NCI-H82 treated with DMSO at 0.1 percent for 48 hours (cell line): ENCODE measurements around the gene CDH16.
"Not testable (repeated sequence)": the region's sequence is repeated elsewhere in the genome, so short reads cannot be mapped to it uniquely, and the experiment has no call there.

ENCODE experiments used
- DNase-seq: peaks from one replicate; lab custom pipeline; 2025; ENCODE audit not compliant: unreplicated experiment; lab: John Stamatoyannopoulos, UW

Gene CDH16, protein sequence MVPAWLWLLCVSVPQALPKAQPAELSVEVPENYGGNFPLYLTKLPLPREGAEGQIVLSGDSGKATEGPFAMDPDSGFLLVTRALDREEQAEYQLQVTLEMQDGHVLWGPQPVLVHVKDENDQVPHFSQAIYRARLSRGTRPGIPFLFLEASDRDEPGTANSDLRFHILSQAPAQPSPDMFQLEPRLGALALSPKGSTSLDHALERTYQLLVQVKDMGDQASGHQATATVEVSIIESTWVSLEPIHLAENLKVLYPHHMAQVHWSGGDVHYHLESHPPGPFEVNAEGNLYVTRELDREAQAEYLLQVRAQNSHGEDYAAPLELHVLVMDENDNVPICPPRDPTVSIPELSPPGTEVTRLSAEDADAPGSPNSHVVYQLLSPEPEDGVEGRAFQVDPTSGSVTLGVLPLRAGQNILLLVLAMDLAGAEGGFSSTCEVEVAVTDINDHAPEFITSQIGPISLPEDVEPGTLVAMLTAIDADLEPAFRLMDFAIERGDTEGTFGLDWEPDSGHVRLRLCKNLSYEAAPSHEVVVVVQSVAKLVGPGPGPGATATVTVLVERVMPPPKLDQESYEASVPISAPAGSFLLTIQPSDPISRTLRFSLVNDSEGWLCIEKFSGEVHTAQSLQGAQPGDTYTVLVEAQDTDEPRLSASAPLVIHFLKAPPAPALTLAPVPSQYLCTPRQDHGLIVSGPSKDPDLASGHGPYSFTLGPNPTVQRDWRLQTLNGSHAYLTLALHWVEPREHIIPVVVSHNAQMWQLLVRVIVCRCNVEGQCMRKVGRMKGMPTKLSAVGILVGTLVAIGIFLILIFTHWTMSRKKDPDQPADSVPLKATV

DNA sequence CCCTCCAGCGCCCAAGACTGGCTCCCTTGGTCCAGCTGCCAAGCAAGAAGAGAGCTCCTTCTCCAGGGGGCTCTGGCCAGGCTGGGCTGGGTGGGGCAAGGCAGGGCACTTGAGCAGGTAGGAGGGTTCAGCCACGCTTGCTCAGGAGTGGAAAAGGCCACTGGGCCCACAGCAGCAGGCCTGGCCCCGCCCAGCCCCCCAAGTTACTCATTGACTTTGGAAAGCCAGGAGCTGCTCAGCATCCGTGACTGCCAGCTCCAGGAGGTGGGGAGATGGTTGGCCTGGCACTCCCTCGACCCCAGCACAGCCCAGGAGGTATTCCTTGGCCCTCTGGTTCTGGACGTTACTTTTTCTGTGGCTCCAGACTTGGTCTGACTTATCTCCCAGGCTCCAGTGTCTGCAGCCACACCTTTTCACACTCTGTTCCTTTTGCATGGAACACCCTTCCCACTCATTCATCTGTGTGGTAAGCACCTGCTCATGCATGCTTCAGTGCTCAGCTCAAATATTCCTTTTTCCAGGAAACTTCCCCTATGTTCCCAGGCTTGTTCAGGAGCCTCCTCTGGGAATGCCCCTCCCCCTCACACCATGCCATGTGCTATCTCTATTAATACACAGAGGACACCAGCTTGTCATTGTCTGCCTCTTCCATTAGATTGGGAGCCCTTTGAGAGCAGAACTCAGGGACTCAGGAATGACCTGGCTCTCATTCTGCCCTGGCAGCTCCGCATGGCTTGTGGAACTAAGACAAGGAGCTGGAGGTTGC, at the start of gene CDH16:
TSS of gene CDH16 (minus strand) at position 83 of the 766 bp plus-strand sequence. CDS start 820 bp downstream, outside the sequence.
- no peak for DNase-seq

DNA sequence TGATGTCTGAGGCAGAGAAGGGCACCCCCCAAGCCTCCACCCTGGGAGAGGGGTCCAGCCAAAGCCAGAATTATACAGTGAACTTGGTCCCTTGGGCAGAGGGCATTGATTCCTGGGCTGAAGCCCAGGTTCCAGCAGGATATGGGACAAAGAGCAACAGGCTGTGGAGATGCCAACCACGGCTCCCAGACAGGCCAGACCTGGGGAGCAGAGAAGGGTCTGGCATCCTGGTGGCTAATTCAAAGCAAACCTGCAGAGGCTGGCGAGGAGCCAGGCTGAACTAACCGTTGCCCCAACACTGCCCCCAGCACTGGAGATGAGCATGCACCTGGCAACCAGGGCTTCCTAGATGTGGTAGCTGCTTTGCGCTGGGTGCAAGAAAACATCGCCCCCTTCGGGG, 45.4 kb upstream of the CDH16 start:
- no peak for DNase-seq

DNA sequence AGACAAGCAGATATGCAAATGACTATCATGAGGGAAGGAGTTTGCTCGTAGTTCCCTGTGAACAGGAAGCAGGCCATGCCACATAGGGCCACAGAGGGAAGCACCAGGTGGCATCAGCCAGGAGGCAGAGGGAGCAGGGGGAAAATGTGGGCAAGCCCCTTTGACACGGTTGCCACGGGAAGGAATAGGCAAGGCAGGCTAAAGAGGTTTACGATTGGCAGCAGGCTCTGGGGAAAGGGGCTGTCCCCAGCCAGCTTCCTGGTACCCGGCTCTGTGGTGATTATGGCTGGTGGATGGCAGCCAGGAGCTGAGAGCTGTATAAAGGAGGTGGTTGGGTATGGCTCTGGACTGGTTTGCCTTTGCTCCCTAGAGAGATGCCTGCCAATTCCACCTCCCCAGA, 43.2 kb upstream of the CDH16 start:
- DNase-seq, result no peak

DNA sequence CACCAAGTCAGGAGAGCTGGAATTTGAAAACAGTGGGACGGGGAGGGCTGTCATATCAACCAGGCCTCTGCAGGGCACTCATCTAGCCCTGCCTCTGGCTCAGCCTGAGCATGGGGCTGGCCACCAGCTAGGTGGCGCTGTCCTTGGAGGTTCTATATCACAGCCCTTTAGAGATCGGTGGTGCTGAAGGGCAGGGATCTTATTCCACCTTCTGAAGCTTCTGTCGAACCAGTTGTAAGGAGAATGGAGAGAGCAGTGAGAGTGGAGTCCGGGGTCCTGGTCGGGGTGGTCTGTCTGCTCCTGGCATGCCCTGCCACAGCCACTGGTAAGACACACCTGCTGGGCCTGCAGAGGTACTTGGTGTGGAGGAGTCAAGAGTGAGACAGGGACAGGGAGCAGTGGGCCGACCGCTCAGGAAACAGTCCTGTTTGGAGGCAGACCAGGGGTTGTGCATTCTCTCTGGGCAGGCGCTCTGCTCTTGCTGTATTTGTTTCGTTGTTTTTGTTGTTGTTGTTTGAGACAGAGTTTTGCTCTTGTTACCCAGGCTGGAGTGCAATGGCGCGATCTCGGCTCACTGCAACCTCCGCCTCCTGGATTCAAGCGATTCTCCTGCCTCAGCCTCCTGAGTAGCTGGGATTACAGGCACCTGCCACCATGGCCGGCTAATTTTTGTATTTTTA, 42.5 kb upstream of the CDH16 start, which contains the start of gene CES3:
TSS of gene CES3 (plus strand) at position 202 of the 680 bp plus-strand sequence. CDS start at position 244, 42 bp downstream.
- peak; percentile 75 for DNase-seq

DNA sequence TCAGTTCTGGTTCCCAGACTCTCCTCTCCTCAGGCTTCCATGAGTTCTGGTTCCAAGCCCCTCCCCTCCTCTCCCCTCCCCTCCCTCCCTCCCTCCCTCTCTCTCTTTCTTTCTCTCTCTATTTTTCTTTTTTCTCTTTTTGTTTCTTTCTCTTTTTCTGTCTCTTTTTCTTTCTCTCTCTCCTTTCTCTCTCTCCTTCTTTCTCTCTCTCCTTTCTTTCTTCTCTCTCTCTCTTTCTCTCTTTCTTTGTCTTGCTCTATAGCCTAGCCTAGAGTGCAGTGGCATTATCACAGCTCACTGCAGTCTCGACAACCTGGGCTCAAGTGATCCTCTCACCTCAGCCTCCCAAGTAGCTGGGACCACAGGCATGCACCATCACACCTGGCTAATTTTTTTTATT, 41.6 kb upstream of the CDH16 start:
- no peak for DNase-seq

DNA sequence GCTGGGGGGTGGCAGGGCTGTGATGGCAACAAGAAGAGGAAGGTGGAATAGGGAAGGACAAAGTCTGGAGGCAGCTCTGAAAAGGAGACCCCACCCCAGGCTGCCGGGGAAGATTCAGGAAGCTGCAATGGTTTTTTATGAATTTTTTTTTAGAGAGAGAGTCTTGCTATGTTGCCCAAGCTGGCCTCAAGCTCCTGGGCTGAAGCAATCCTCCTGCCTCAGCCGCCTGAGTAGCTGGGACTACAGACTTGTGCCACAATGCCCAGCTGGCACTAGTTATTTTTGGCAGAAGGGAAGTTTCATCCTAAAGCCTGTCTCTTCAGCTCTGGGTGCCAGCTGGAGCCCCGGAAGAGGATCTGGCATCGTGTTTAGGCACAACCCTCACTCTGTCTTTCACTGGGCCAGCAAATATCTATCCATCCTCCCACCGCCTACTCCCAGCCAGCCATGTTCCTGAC, 41.0 kb upstream of the CDH16 start:
- no peak for DNase-seq

DNA sequence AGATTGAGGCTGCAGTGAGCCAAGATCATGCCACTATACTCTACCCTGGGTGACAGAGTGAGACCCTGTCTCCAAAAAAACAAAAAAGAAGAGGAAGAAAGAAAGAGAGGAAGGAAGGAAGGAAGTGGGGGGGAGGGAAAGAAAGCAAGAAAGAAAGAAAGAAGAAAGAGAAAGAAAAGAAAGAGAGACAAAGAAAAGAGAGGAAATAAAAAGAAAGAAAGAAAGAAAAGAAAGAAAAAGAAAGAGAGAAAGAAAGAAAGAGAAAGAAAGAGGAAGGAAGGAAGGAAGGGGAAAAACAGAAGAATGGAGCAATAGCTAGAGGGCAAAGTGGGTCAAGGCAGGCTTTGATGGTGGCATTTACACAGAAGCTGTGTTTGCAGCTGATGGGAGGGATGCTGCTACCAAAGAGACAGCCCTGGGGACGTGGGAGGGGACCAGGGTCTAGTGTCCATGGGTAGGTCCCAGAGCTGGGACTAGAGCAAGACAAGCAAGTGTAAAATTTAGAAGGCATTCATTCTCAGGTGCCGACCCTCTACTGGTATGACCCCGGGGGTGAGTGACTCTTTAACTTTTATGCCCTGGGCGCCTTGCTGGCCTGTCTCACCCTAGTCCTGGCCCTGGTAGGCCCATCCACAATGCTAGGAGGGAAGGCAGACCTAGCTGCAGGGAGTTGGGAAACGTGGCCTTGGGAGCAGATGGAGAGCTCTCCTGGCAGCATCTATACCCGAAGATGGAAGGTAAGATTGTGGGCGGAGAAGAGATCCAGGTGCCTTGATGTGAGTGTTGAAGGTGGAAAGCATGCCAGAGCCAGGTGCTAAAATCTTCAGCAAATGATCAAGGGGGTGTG, 40.4 kb upstream of the CDH16 start:
- no peak for DNase-seq

DNA sequence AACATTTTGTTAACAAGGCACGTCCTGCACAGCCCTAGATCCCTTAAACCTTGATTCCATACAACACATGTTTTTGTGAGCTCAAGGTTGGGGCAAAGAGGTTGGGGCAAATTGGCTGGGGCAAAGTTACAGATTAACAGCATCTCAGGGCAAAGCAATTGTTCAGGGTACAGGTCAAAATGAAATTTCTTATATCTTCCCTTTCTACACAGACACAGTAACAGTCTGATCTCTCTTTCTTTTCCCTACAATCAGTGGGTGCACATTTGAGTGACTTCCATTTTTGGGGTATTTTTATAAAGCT, 37.4 kb upstream of the CDH16 start:
- DNase-seq, result not testable (repeated sequence)

DNA sequence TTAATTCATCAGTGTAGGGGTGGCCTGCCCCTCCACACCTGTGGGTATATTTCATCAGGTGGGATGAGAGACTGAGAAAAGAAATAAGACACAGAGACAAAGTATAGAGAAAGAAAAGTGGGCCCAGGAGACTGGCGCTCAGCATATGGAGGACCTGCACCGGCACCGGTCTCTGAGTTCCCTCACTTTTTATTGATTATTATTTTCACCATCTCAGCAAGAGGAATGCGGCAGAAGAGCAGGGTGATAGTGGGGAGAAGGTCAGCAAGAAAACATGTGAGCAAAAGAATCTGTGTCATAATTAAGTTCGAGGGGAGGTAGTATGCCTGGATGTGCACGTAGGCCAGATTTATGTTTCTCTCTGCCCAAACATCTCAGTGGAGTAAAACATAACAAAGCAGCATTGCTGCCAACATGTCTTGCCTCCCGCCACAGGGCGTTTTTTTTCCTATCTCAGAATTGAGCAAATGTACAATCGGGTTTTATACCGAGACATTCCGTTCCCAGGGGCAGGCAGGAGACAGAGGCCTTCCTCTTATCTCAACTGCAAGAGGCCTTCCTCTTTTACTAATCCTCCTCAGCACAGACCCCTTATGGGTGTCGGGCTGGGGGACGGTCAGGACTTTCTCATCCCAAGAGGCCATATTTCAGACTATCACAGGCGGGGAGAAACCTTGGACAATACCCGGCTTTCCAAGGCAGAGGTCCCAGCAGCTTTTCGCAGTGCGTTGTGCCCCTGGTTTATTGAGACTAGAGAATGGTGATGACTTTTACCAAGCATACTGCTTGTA, 36.9 kb upstream of the CDH16 start:
- not testable (repeated sequence) for DNase-seq

DNA sequence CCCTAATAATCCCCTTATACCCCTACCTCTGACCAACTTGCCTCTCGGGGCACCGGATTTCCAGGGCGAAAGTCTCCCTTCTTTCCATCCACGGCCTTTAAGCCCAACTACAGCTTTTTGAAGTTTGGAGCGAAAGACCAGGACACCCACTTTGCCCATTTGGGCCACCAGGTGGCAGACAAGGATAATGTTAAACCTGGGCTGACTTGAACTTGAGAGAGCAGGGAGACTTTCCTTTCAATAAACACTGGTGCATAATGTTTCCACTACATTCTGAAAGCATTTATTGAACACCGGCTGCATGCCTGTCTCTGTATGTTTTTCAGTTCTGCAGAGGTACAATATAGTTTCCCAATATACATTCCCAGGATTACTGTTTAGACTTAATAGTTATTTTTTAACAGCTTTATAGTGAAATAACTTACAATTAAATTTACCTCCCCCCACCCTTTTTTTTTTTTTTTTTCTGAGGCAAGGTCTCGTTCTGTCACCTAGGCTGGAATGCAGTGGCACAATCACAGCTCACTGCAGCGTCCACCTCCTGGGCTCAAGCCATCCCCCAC, 35.5 kb upstream of the CDH16 start:
- peak; percentile 62 for DNase-seq

DNA sequence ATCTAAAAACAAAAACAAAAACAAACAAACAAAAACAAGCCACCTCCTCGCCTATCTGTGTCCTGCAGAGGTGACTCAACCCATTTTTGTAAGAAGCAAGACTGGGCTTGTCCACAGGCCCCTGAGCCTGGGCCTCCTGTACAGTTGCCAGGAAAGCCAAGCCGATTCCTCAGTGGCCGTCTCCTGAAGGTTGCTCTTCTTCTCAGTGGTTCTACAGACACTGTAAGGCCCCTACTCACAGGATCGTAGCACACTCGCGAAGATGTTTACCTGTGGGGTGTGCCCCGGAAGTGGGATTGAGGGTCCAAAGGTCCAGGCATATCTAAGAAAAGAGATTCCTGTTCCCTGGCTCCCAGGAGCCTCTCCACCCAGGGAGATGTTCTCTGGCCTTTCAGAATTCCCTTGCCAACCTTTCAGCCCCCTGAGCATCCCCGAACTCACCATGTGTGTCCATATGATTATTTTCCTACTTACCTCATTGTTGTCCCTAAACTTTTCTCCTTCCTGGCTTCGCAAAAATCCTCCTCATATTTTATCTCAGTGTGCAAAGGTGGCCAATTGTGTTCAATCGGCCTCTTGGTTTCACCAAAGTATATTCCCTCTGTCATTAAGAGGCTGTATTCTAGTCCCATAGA, 34.9 kb upstream of the CDH16 start:
- DNase-seq, result no peak

DNA sequence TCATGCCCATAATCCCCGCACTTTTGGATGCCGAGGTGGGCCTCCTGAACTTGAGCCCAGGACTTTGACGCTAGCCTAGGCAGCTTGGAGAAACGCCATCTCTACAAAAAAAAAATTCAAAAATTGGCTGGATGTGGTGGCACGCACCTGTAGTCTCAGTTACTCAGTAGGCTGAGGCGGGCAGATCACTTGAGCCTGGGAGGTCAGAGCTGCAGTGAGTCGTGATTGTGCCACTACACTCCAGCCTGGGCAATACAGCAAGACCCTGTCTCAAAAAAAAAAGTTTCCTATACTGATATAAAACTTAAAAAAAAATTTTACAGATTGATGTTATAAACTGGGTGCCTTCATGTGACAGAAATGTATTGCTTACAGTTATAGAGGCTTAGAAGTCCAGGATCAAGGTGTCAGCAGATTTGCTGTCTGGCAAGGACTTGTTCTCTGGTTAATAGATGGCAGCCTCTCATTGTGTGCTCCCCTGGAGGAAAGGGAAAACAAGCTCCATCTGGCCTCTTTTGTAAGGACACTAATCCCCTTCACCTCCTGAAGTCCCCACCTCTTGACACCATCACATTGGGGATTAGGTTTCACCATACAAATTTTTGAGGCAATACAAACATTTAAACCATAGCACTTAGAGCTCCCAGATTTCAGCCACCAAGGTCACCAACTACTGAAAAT, 33.9 kb upstream of the CDH16 start:
- DNase-seq, result peak; percentile 90

DNA sequence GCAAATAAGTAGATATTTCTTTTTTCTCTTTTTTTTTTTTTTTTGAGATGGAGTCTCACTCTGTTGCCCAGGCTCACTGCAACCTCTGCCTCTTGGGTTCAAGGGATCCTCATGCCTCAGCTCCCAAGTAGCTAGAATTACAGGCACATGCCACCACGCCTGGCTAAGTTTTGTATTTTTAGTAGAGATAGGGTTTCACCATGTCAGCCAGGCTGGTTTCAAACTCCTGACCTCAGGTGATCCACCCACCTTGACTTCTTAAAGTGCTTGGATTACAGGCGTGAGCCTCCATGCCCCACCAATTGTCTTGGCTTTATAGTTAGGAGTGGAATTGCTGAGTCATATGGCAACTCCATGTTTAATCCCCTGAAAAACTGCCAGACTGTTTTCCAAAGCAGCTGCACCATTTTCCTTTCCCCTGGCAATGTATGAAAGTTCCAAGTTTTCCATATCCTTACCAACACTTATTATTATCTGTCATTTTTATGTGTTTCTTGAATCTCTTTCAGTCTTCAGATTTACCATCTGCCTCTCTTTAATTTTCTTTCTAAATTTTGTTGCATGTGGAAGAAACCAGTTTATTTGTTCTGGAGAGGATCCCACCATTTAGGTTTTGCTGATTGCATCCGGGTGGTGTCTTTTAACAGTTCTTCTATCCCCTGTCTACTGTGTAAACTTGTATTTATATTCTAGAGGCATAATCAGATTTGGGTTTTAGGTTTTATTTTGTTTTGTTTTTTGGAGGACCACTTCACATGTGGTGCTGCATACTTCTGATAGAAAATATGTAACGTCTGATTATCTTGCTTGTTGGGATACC, 32.5 kb upstream of the CDH16 start:
- peak; percentile 6 for DNase-seq

DNA sequence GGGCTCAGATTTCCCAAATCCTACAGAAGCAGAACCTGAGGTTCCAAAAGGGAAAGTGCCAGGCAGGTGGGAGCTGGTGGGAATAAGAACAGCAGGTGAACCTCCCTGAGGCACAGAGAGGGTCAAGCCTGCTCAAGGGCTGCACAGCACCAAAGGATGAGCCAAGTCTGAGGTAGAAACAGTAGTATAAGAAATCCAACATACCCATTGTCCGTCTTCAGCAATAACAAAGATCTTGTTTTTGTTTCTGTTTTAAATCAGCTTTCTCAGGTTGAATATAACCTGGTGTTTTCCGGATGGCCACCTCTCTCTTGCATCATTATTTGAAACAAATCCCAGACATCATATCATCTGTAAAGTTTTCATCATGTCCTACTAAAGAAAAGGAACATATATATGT, 31.8 kb upstream of the CDH16 start:
- DNase-seq, result no peak

DNA sequence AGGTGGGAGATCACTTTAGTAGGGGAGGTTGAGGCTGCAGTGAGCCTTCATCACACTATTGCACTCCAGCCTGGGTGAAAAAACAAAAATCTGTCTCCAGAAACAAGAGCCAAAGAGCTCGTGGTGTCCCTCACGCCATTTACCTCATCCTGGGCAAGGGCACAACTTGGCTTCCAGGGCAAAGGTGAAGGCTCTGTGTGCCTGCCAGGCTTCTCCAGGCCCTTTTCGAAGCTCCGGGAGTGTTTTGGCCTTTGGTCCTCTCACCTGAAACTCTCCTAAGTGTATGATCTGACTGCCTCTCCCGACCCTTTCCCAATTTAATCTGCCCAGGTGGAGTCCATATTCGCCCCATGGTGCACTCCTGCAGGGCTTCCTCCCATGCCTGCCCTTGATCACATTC, 30.8 kb upstream of the CDH16 start:
- DNase-seq, result no peak

DNA sequence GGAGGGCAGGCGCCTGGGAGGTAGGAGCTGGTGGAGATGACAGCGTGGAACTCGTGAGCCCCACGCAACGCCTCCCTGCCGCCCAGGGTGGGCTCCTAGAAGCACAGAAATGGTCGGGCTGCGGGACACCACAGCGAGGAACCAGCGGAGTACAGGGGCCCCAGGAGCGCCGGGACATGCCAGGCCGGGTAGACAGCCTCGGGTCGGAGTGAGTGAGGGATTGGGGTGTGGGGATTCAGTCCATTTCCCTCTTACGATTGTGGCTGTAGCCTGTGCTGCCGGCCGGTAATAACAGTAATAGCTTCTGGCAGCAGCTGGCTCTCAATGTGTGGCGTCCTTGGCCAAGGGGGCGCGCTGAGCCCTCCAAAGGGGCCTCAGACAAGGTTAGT, 30.1 kb upstream of the CDH16 start:
- no peak for DNase-seq
